Skeletal muscle satellite cell (primary cell): Measurements from ENCODE around the gene IKBKE.

ENCODE experiments used
- H3K27me3 ChIP-seq: 2 replicates; pipeline ENCODE4 v1.7.0; 2013; ENCODE audit warnings: low read length; ENCODE audit not compliant: control insufficient read depth, insufficient read depth
- H3K36me3 ChIP-seq: 2 replicates; pipeline ENCODE4 v1.7.0; 2013; ENCODE audit warnings: mild to moderate bottlenecking, control low read depth, low read length; ENCODE audit not compliant: insufficient read depth
- H3K4me1 ChIP-seq: 2 replicates; pipeline ENCODE4 v1.7.0; 2013; ENCODE audit warnings: low read length; ENCODE audit not compliant: control insufficient read depth, insufficient read depth
- H3K4me2 ChIP-seq: 2 replicates; pipeline ENCODE4 v1.7.0; 2013; ENCODE audit warnings: mild to moderate bottlenecking, low read length
- H3K4me3 ChIP-seq: 2 replicates; pipeline ENCODE4 v1.7.0; 2013; ENCODE audit warnings: low read length
- H3K9ac ChIP-seq: 2 replicates; pipeline ENCODE4 v1.7.0; 2013; ENCODE audit warnings: mild to moderate bottlenecking, low read depth, low read length, moderate library complexity
- H3K9me3 ChIP-seq: replicated peaks from 2 replicates; pipeline ENCODE4 v1.7.0; 2013; ENCODE audit warnings: mild to moderate bottlenecking, control low read depth, low read length

IKBKE gene

GRCh38 chr1:206466840-206467649 lies 3.2 kb upstream of the IKBKE start:
- Histone ChIP-seq H3K4me1 (peaks cover 45% of the 10 kb centered on the region), H3K27me3 (no peaks in the 10 kb centered on the region), H3K9ac (no peak overlapping the region), H3K36me3 (peaks cover 7% of the 10 kb centered on the region), H3K4me2 (no peak overlapping the region), H3K9me3 (no peaks in the 10 kb centered on the region), H3K4me3 (no peak overlapping the region)

- H3K4me1 ChIP-seq = peaks cover 53% of the 10 kb centered on the region
Observed at GRCh38 chr1:206467915-206468314, 2.4 kb upstream of the IKBKE start.

GRCh38 chr1:206468571-206468970 lies 1.7 kb upstream of the IKBKE start:
- H3K4me2 ChIP-seq = no peak overlapping the region
- H3K27me3 ChIP-seq = no peaks in the 10 kb centered on the region
- H3K36me3 ChIP-seq = peaks cover 6% of the 10 kb centered on the region
- H3K4me1 ChIP-seq = peaks cover 56% of the 10 kb centered on the region
- no peaks in the 10 kb centered on the region for H3K9me3 ChIP-seq
- H3K4me3 ChIP-seq = no peak overlapping the region
- no peak overlapping the region for H3K9ac ChIP-seq

More at GRCh38 chr1:206467915-206468314, 2.4 kb upstream of the IKBKE start:
- Histone ChIP-seq H3K36me3 (peaks cover 7% of the 10 kb centered on the region), H3K27me3 (no peaks in the 10 kb centered on the region), H3K9me3 (no peaks in the 10 kb centered on the region), H3K9ac (no peak overlapping the region), H3K4me2 (peak overlapping the region; percentile 3), H3K4me3 (no peak overlapping the region)

GRCh38 chr1:206469411-206469932 lies 804 bp upstream of the IKBKE start:
- Histone ChIP-seq H3K9ac (peak overlapping the region; percentile 16), H3K4me1 (peaks cover 52% of the 10 kb centered on the region), H3K36me3 (no peaks in the 10 kb centered on the region), H3K4me2 (peak overlapping the region; percentile 97), H3K9me3 (no peaks in the 10 kb centered on the region), H3K27me3 (no peaks in the 10 kb centered on the region), H3K4me3 (peak overlapping the region; percentile 84)

- no peaks in the 10 kb centered on the region for H3K27me3 ChIP-seq
- no peaks in the 10 kb centered on the region for H3K9me3 ChIP-seq
- peak overlapping the region; percentile 97 for H3K4me2 ChIP-seq
- peak overlapping the region; percentile 84 for H3K4me3 ChIP-seq
- peaks cover 44% of the 10 kb centered on the region for H3K4me1 ChIP-seq
- H3K9ac ChIP-seq = peak overlapping the region; percentile 83
- peaks cover 6% of the 10 kb centered on the region for H3K36me3 ChIP-seq
Observed at GRCh38 chr1:206470692-206471414, 577 bp downstream of the IKBKE start.

- H3K36me3 ChIP-seq = peaks cover 12% of the 10 kb centered on the region
- no peaks in the 10 kb centered on the region for H3K27me3 ChIP-seq
- peak overlapping the region; percentile 97 for H3K4me2 ChIP-seq
- H3K4me3 ChIP-seq = peak overlapping the region; percentile 84
- no peaks in the 10 kb centered on the region for H3K9me3 ChIP-seq
- peaks cover 44% of the 10 kb centered on the region for H3K4me1 ChIP-seq
- H3K9ac ChIP-seq = peak overlapping the region; percentile 33
Observed at GRCh38 chr1:206471415-206471801, 1.1 kb downstream of the IKBKE start.

- H3K4me3 ChIP-seq = peak overlapping the region; percentile 19
- H3K9ac ChIP-seq = peak overlapping the region; percentile 10
- no peaks in the 10 kb centered on the region for H3K27me3 ChIP-seq
- H3K4me2 ChIP-seq = peak overlapping the region; percentile 97
- H3K4me1 ChIP-seq = peaks cover 44% of the 10 kb centered on the region
- no peaks in the 10 kb centered on the region for H3K9me3 ChIP-seq
- H3K36me3 ChIP-seq = peaks cover 17% of the 10 kb centered on the region
Observed at GRCh38 chr1:206472024-206472423, 1.7 kb downstream of the IKBKE start.

- Histone ChIP-seq H3K4me3 (peak overlapping the region; percentile 47), H3K36me3 (peaks cover 21% of the 10 kb centered on the region), H3K9ac (peak overlapping the region; percentile 10), H3K9me3 (no peaks in the 10 kb centered on the region), H3K4me1 (peaks cover 43% of the 10 kb centered on the region), H3K4me2 (peak overlapping the region; percentile 97), H3K27me3 (no peaks in the 10 kb centered on the region)
Observed at GRCh38 chr1:206472454-206472853, 2.2 kb downstream of the IKBKE start.

- no peaks in the 10 kb centered on the region for H3K27me3 ChIP-seq
- no peaks in the 10 kb centered on the region for H3K9me3 ChIP-seq
- peak overlapping the region; percentile 97 for H3K4me2 ChIP-seq
- H3K36me3 ChIP-seq = peaks cover 24% of the 10 kb centered on the region
- peak overlapping the region; percentile 47 for H3K4me3 ChIP-seq
- peaks cover 39% of the 10 kb centered on the region for H3K4me1 ChIP-seq
- H3K9ac ChIP-seq = peak overlapping the region; percentile 10
Observed at GRCh38 chr1:206472886-206473285, 2.6 kb downstream of the IKBKE start.

- Histone ChIP-seq H3K27me3 (no peaks in the 10 kb centered on the region), H3K4me1 (peaks cover 27% of the 10 kb centered on the region), H3K4me3 (no peak overlapping the region), H3K9ac (no peak overlapping the region), H3K36me3 (peaks cover 41% of the 10 kb centered on the region), H3K4me2 (no peak overlapping the region), H3K9me3 (no peaks in the 10 kb centered on the region)
Observed at GRCh38 chr1:206476058-206476457, 5.8 kb downstream of the IKBKE start.

GRCh38 chr1:206476591-206476990 lies 6.3 kb downstream of the IKBKE start:
- H3K9ac ChIP-seq = no peak overlapping the region
- H3K36me3 ChIP-seq = peaks cover 44% of the 10 kb centered on the region
- no peak overlapping the region for H3K4me3 ChIP-seq
- no peak overlapping the region for H3K4me2 ChIP-seq
- no peaks in the 10 kb centered on the region for H3K27me3 ChIP-seq
- H3K9me3 ChIP-seq = no peaks in the 10 kb centered on the region
- peaks cover 26% of the 10 kb centered on the region for H3K4me1 ChIP-seq
